GM12878 (cell line): ENCODE measurements around the gene TRIM68. TPM values are rescaled to one million over a fixed set of nuclear protein-coding genes. Genes with fewer than 3 reads are reported as not detected.

Source experiments
- ATAC-seq: fragments of 200-7000 bp; cut with Tn5 transposase; 3 replicates; pipeline ENCODE4 v1.9.1; 2020; ENCODE audit warnings: mild to moderate bottlenecking, moderate library complexity
- BruUV-seq: library from RNA; stranded (reverse); fragments of 400-500 nt; replicated peaks from 2 replicates; lab custom pipeline; 2021; lab: Mats Ljungman, UMichigan
- CTCF ChIA-PET: fragments of 300-600 bp; sonication (Branson Sonifier 250); formaldehyde crosslinking; extraction: SDS; loops from one replicate; lab custom pipeline; 2021; ENCODE audit warnings: inconsistent platforms; lab: Yijun Ruan, JAX
- POLR2A ChIA-PET: fragments of 350-600 bp; formaldehyde crosslinking; extraction: SDS; loops from one replicate; lab custom pipeline; 2021; ENCODE audit warnings: inconsistent platforms; lab: Charles Lee
- RAD21 ChIA-PET: fragments of 300-600 bp; sonication (Branson Sonifier 250); formaldehyde crosslinking; loops from one replicate; lab custom pipeline; 2023; ENCODE audit warnings: antibody characterized with exemption; ENCODE audit not compliant: unreplicated experiment; lab: Charles Lee
- SMC1A ChIA-PET: fragments of 300-600 bp; sonication (Branson Sonifier 250); formaldehyde crosslinking; loops from one replicate; lab custom pipeline; 2023; ENCODE audit not compliant: unreplicated experiment, uncharacterized antibody; lab: Charles Lee
- DNase-seq: peaks from one replicate; pipeline ENCODE4 v3.0.0-alpha.2; 2011; ENCODE audit warnings: low read depth, low spot score
- FAIRE-seq: peaks from 3 replicates; lab custom pipeline; 2011; peaks lifted over from hg19 to GRCh38; lab: Jason Lieb, UNC
- H2AFZ ChIP-seq: 2 replicates; pipeline ENCODE4 v1.6.0; 2011; ENCODE audit warnings: low read depth, low read length, control low read depth; ENCODE audit not compliant: control insufficient read depth
- H3K27ac ChIP-seq: 2 replicates; pipeline ENCODE4 v1.5.1; 2011; ENCODE audit warnings: control low read depth; ENCODE audit not compliant: control insufficient read depth, insufficient read depth
- H3K27me3 ChIP-seq, 2 experiments: replicated peaks in 1 of 2; 2 replicates each; pipeline versions ENCODE4 v1.6.0 to v1.6.1; 2011; ENCODE audit warnings: low read length in 1 of 2; ENCODE audit not compliant: control insufficient read depth in 2 of 2, insufficient read depth in 2 of 2
- H3K36me3 ChIP-seq, 2 experiments: 2 replicates each; pipeline ENCODE4 v1.5.1; 2011; ENCODE audit warnings: low read length in 1 of 2; ENCODE audit not compliant: control insufficient read depth in 2 of 2, insufficient read depth in 2 of 2
- H3K4me1 ChIP-seq: 2 replicates; pipeline ENCODE4 v1.6.1; 2011; ENCODE audit warnings: mild to moderate bottlenecking, low read length, moderate library complexity, mixed read lengths; ENCODE audit not compliant: control insufficient read depth, insufficient read depth
- H3K4me2 ChIP-seq: 2 replicates; pipeline ENCODE4 v1.6.0; 2011; ENCODE audit warnings: control low read depth; ENCODE audit not compliant: control insufficient read depth, insufficient read depth
- H3K4me3 ChIP-seq: fragments of 200-600 bp; sonication (generic); 2 replicates; pipeline ENCODE4 v1.5.1; 2016
- H3K79me2 ChIP-seq: 2 replicates; pipeline ENCODE4 v1.6.0; 2011; ENCODE audit warnings: low read length; ENCODE audit not compliant: control insufficient read depth, insufficient read depth
- H3K9ac ChIP-seq: 2 replicates; pipeline ENCODE4 v1.8.0; 2011; ENCODE audit warnings: low read length, control low read depth, mixed read lengths; ENCODE audit not compliant: control insufficient read depth, insufficient read depth
- H3K9me3 ChIP-seq: replicated peaks from 3 replicates; pipeline ENCODE4 v1.5.1; 2011; ENCODE audit warnings: mild to moderate bottlenecking, low read length; ENCODE audit not compliant: control insufficient read depth, insufficient read depth
- H4K20me1 ChIP-seq: 2 replicates; pipeline ENCODE4 v1.6.0; 2011; ENCODE audit not compliant: control insufficient read depth, insufficient read depth
- ASH2L ChIP-seq: fragments of 300-600, 200-600 bp; sonication (generic); IDR thresholded peaks from 2 replicates; pipeline ENCODE4 v1.6.1; 2017; ENCODE audit warnings: low read depth, mild to moderate bottlenecking, borderline replicate concordance
- BACH1 ChIP-seq: fragments of 450-650 bp; IDR thresholded peaks from 2 replicates; pipeline ENCODE4 v1.6.1; 2017; ENCODE audit warnings: mild to moderate bottlenecking, borderline replicate concordance
- E2F4 ChIP-seq: IDR thresholded peaks from 2 replicates; pipeline ENCODE4 v1.6.1; 2012; ENCODE audit warnings: low read depth, low read length, improper control_type of control experiment
- E4F1 ChIP-seq: fragments of 450-650 bp; IDR thresholded peaks from 2 replicates; pipeline ENCODE4 v1.6.1; 2018; ENCODE audit warnings: borderline replicate concordance, mild to moderate bottlenecking; ENCODE audit not compliant: partially characterized antibody
- EP300 ChIP-seq, 2 experiments: fragments of 150-350 bp in 1 of 2; IDR thresholded peaks; 2 replicates each; pipeline ENCODE4 v1.6.1; 2011 to 2012; ENCODE audit warnings: low read depth in 2 of 2, low read length in 2 of 2, borderline replicate concordance in 1 of 2, improper control_type of control experiment in 1 of 2, inconsistent platforms in 1 of 2; ENCODE audit not compliant: control insufficient read depth in 1 of 2
- GABPA ChIP-seq: IDR thresholded peaks from 2 replicates; pipeline ENCODE4 v1.6.1; 2014; ENCODE audit warnings: antibody characterized with exemption, low read depth, mild to moderate bottlenecking, inconsistent platforms
- MYB ChIP-seq: fragments of 150-350 bp; IDR thresholded peaks from 2 replicates; pipeline ENCODE4 v1.6.1; 2014; ENCODE audit warnings: mild to moderate bottlenecking, low read depth, low read length, borderline replicate concordance
- NBN ChIP-seq: fragments of 450-650 bp; IDR thresholded peaks from 2 replicates; pipeline ENCODE4 v1.6.1; 2016
- NR2F1 ChIP-seq: fragments of 450-650 bp; conservative IDR thresholded peaks from 2 replicates; pipeline ENCODE4 v1.6.1; 2017; ENCODE audit warnings: mild to moderate bottlenecking
- SPI1 ChIP-seq: IDR thresholded peaks from 2 replicates; pipeline ENCODE4 v1.6.1; 2011; ENCODE audit warnings: low read depth, mild to moderate bottlenecking, low read length, moderate library complexity, borderline replicate concordance; ENCODE audit not compliant: insufficient read depth
- SREBF2 ChIP-seq: IDR thresholded peaks from 2 replicates; pipeline ENCODE4 v1.6.1; 2012; ENCODE audit warnings: mild to moderate bottlenecking, low read length
- ZZZ3 ChIP-seq: IDR thresholded peaks from 2 replicates; pipeline ENCODE4 v1.6.1; 2011; ENCODE audit warnings: low read depth; ENCODE audit not compliant: control insufficient read depth, insufficient read length
- WGBS: methylation state at CpG from one replicate; pipeline ENCODE4 v1.1.6; 2016; ENCODE audit warnings: low lambda C conversion rate; ENCODE audit not compliant: insufficient replicate concordance, insufficient coverage; ENCODE audit errors: missing lambda C conversion rate; 5-methylcytosine and 5-hydroxymethylcytosine counted together
- in situ Hi-C: fragments of 300-500 bp; cut with MboI; formaldehyde crosslinking; loops from 9 replicates; pipeline ENCODE4 v1.14.3; 2018; ENCODE audit warnings: mixed read lengths
- intact Hi-C: fragments of 100-400 bp; cut with micrococcal nuclease; formaldehyde crosslinking; loops from one replicate; pipeline ENCODE4 v1.14.2; 2022; ENCODE audit not compliant: unreplicated experiment
- polyA plus RNA-seq, 11 experiments: library from polyadenylated mRNA; depleted of rRNA in 4 of 11; unstranded in 6 of 11; stranded (reverse) in 5 of 11; fragments of >200 nt; fragmentation: Nextera tagmentation in 4 of 11; fragmentation: Illumina TruSeq in 1 of 11; extraction: Ambion mirVana in 4 of 11; extraction: Trizol in 1 of 11; gene quantifications; 1 replicate in 1 of 11; 2 replicates in 10 of 11; pipeline versions ENCODE4 v1.2.1 to v1.2.3, GENCODE V29; 2011 to 2016; ENCODE audit warnings: inconsistent platforms in 2 of 11, missing spikeins in 2 of 11, low read depth in 1 of 11
- total RNA-seq, 4 experiments: library from RNA; depleted of rRNA in 3 of 4; stranded (reverse); fragments of >200 nt in 3 of 4; fragmentation: Illumina TruSeq in 1 of 4; extraction: Trizol in 1 of 4; gene quantifications; 2 replicates each; pipeline versions ENCODE4 v1.2.1 to v1.2.3, GENCODE V29; 2013 to 2021
- TF ChIP-seq, protein P1 (sequence below): fragments of 450-650 bp; IDR thresholded peaks from 2 replicates; pipeline ENCODE4 v1.6.1; 2016; ENCODE audit warnings: mild to moderate bottlenecking, moderate library complexity, borderline replicate concordance

The TRIM68 gene
- total and polyA plus RNA-seq, 10 of the 15 experiments (the other 5 are each of a cell fraction or from before 2014, with no cell fraction given) = 3.3 to 13.7 (median 8.3) TPM

DNA sequence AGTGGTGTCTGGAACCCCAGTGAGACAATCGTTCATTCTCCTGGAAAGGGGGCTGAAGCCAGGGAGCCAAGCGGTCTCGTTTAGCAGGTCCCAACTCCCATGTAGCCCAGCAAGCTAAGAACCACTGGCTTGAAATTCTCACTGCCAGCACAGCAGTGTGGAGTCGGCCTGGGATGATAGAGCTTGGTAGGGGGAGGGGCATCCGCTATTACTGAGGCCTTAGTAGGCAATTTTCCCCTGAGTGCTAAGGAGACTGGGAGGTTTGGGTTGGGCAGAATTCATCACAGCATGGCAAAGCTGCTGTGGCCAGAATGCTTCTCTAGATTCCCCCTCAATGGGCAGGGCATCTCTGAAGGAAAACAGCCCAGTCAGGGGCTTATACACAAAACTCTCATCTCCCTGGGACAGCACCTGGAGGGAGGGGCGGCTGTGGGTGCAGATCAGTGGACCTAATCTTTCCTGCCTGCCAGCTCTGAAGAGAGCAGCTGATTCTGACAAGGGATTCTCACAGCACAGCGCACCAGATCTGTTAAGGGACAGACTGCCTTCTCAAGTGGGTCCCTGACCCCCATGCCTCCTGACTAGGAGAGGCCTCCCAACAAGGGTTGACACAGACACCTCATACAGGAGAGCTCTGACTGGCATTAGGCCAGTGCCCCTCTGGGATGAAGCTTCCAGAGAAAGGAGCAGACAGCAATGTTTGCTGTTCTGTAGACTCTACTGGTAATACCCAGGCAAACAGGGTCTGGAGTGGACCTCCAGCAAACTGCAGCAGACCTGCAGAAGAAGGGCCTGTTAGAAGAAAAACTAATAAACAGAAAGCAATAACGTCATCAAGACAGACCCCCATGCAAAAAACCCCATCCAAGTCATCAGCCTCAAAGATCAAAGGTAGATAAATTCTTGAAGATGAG lies 48.2 kb downstream of the TRIM68 start:
- RAD21 ChIA-PET = no interaction called here

More for the DNA sequence above, 48.2 kb downstream of the TRIM68 start:
- TF ChIP-seq, protein P1, sequence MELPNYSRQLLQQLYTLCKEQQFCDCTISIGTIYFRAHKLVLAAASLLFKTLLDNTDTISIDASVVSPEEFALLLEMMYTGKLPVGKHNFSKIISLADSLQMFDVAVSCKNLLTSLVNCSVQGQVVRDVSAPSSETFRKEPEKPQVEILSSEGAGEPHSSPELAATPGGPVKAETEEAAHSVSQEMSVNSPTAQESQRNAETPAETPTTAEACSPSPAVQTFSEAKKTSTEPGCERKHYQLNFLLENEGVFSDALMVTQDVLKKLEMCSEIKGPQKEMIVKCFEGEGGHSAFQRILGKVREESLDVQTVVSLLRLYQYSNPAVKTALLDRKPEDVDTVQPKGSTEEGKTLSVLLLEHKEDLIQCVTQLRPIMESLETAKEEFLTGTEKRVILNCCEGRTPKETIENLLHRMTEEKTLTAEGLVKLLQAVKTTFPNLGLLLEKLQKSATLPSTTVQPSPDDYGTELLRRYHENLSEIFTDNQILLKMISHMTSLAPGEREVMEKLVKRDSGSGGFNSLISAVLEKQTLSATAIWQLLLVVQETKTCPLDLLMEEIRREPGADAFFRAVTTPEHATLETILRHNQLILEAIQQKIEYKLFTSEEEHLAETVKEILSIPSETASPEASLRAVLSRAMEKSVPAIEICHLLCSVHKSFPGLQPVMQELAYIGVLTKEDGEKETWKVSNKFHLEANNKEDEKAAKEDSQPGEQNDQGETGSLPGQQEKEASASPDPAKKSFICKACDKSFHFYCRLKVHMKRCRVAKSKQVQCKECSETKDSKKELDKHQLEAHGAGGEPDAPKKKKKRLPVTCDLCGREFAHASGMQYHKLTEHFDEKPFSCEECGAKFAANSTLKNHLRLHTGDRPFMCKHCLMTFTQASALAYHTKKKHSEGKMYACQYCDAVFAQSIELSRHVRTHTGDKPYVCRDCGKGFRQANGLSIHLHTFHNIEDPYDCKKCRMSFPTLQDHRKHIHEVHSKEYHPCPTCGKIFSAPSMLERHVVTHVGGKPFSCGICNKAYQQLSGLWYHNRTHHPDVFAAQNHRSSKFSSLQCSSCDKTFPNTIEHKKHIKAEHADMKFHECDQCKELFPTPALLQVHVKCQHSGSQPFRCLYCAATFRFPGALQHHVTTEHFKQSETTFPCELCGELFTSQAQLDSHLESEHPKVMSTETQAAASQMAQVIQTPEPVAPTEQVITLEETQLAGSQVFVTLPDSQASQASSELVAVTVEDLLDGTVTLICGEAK = no peak
- no peak for TF ChIP-seq ASH2L
- no peak for TF ChIP-seq E2F4
- TF ChIP-seq GABPA = no peak
- TF ChIP-seq NR2F1 = no peak
- TF ChIP-seq NBN = no peak
- TF ChIP-seq EP300 (IDR thresholded peaks at IDR 0.05; ENCODE audit: borderline replicate concordance in 1 of 2, control insufficient read depth in 1 of 2, low read depth in 2 of 2, low read length in 2 of 2) = no peak
- no peak for TF ChIP-seq SREBF2
- TF ChIP-seq SPI1 = no peak
- TF ChIP-seq E4F1 = no peak
- TF ChIP-seq MYB = no peak
- TF ChIP-seq BACH1 = no peak
- no peak for TF ChIP-seq ZZZ3
- TF ChIP-seq, all 136 proteins: peak for 0
- FAIRE-seq (no peak), ATAC-seq (no peak), DNase-seq (no peak)
- no peak overlapping the region for H3K4me3 ChIP-seq
- no peak overlapping the region for H3K9ac ChIP-seq
- no peaks in the 10 kb centered on the region for H3K27me3 ChIP-seq
- no peak overlapping the region for H3K27ac ChIP-seq
- POLR2A ChIA-PET = no interaction called here
- no peaks in the 10 kb centered on the region for H3K4me1 ChIP-seq
- H2AFZ ChIP-seq = no peak overlapping the region
- no peaks in the 10 kb centered on the region for H3K79me2 ChIP-seq
- in situ Hi-C loops = no loop called here
- no peaks in the 10 kb centered on the region for H4K20me1 ChIP-seq
- WGBS = 9% methylated on average over 8 of the region's 8 CpGs
- H3K4me2 ChIP-seq = no peak overlapping the region
- intact Hi-C loops = no loop called here
- BruUV-seq = no TSS peak
- CTCF ChIA-PET = interaction anchor here (1.1 kb wide), 1 partner anchor 20 kb away, joined by 3 read pairs; no protein-coding TSS in a partner anchor
- H3K36me3 ChIP-seq = no peaks in the 10 kb centered on the region
- SMC1A ChIA-PET = no interaction called here
- H3K9me3 ChIP-seq = no peaks in the 10 kb centered on the region
